Endometrial microvascular endothelial cells (primary cell): ENCODE results near the gene ATAD2B. TPM values are rescaled to one million over a fixed set of nuclear protein-coding genes. Genes with fewer than 3 reads are reported as not detected.

Source experiments
- in situ Hi-C: cut with HindIII; loops from 2 replicates; pipeline ENCODE4 v1.10.0; 2017; ENCODE audit warnings: low sequenced_read_pairs, low pct_unique_long_range_greater_than_20kb; ENCODE audit errors: inconsistent ontology term
- total RNA-seq: library from RNA; depleted of rRNA; stranded (reverse); fragments of >200 nt; gene quantifications from one replicate; pipeline ENCODE4 v1.2.3, GENCODE V29; 2015; ENCODE audit errors: inconsistent ontology term

The ATAD2B gene
- total RNA-seq, 1 donor from 2014 or later: 5.0 TPM

- in situ Hi-C loops: no loop called here
Measured at GRCh38 chr2:23718931-23719700, 207.8 kb downstream of the ATAD2B start.

GRCh38 chr2:23713351-23713750 lies 213.6 kb downstream of the ATAD2B start:
- in situ Hi-C loops: no loop called here

GRCh38 chr2:23712756-23713151 lies 214.2 kb downstream of the ATAD2B start:
- in situ Hi-C loops: no loop called here

- in situ Hi-C loops: no loop called here
Measured at GRCh38 chr2:23711979-23712755, 214.8 kb downstream of the ATAD2B start.

- in situ Hi-C loops: no loop called here
Measured at GRCh38 chr2:23709311-23709710, 217.6 kb downstream of the ATAD2B start.

- in situ Hi-C loops: no loop called here
Measured at GRCh38 chr2:23708771-23709170, 218.2 kb downstream of the ATAD2B start.

GRCh38 chr2:23707096-23707495 lies 219.8 kb downstream of the ATAD2B start:
- in situ Hi-C loops: no loop called here

GRCh38 chr2:23706613-23707078 lies 220.3 kb downstream of the ATAD2B start:
- in situ Hi-C loops: no loop called here

GRCh38 chr2:23705771-23706612 lies 220.9 kb downstream of the ATAD2B start:
- in situ Hi-C loops: no loop called here

- in situ Hi-C loops: no loop called here
Measured at GRCh38 chr2:23703583-23704385, 223.1 kb downstream of the ATAD2B start.

GRCh38 chr2:23703037-23703582 lies 223.8 kb downstream of the ATAD2B start:
- in situ Hi-C loops: no loop called here

- in situ Hi-C loops: no loop called here
Measured at GRCh38 chr2:23700627-23701026, 226.3 kb downstream of the ATAD2B start.

- in situ Hi-C loops: no loop called here
Measured at GRCh38 chr2:23699580-23699925, 227.4 kb downstream of the ATAD2B start.

GRCh38 chr2:23698721-23699579 lies 228.0 kb downstream of the ATAD2B start:
- in situ Hi-C loops: no loop called here
